ENCODE results near the gene MBD3.
A peak's percentile ranks its signal among the peaks of the same experiment; 100 is the strongest.

MBD3 gene

DNA sequence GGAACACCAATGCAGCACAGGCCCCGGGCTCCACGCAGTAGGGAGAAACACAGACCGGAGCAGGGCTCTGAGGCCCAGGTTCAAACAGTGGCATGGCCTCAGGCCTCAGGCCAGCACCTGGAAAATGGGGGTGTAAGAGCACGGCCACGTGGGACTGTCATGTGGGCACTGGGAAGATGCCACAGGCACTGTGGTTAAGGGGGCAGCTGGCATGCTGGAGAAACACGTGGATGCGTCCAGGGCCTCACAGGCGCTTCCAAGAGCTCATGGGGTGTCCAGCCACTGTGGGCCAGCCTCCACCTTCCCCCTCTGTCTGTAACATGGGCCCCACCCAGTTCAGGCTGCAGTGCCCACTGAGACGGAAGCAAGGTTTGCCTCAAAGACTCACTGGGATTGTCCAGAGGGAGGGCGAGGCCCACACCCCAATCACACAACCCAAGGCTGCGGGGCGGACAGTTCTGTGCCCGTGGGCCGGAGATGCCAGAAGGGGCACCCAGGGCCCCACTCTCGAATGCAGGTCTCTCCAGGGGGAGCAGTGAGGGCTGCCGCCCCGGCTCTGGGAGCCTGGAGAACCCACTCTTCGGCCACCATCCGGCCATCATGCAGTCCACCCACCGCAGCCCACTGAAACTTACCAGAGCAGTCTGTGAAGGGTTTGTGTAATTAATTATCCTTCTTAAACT lies 6.3 kb upstream of the MBD3 start:
- no peak for DNase-seq (ENCODE audit: low read depth)

DNA sequence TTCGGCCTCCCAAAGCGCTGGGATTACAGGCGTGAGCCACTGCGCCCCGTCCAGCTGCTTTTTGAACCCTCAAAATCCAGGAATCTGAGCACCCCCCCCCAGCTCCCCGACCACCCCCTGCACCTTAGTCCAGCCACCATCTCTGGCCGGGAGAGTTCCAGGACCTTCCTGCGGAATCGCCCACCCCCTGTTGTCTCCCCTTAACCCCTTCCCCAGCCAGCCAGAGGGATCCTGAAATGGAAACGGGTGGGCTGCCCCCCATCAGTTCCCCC lies 772 bp upstream of the MBD3 start:
- DNase-seq (ENCODE audit: low read depth): no peak

DNA sequence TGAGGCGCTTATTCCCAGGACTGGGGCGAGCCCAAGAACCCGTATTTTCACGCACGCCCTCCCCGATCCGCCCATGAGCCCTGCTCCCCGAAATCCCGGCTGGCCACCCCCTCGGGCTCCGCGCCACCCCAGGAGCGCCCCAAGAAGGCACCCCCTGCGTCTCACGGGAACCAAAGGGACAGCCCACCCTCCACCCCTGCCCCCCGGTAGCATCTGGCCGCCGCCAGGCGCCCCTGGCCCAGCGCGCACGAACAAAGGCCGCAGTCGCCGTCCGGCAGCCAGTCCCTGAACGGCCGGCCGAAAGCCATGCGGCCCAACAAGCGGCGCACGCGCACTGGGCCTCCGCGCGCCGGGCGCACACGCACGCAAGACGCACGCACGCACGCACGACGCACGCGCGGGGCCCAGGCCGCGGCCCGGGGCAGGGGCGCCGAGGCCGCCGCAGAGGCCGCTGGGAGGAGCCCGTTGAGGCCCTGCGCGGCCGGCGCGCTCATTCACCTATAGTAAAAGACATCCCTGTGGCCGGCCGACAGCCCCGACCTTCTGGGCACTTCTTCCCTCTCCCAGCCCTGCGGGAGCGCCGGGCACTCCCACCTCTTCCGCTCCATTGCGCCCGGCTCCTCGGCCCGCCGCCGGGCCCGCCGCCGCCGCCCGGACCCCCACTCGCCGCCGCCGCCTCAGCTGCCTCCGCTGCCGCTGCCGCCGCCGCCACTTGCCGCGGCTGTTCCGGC lies 476 bp downstream of the MBD3 start:
- peak; percentile 80 for DNase-seq (ENCODE audit: low read depth)

DNA sequence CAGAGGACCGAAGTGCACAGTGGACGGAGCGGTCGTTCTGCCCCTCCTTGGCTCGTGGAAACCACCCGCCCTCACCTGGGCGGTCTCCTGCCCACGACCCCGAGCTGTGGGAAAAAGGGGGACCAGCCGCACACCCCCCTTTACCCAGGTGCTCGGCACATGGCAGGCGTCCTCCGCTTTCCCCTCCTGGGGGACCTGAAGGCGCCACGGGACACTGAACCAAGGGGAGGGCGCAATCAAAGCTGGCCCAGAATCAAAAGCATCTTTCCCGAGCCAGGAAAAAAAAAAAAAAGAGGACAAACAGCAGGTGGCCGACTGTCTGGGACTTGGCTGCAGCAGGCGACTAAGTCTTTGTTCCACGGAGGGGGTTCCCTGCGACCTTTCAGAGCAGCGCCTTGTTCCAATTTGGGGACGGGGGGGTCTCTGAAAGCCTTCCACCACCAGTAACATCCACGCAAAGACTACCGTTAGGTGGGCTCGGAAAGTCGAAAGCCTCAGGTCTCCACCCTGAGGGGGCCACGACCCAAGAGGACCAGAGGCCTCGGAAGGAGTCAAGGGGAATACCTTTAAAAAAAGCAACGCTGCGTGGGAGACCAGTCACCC lies 1.1 kb downstream of the MBD3 start:
- DNase-seq (ENCODE audit: low read depth): no peak

DNA sequence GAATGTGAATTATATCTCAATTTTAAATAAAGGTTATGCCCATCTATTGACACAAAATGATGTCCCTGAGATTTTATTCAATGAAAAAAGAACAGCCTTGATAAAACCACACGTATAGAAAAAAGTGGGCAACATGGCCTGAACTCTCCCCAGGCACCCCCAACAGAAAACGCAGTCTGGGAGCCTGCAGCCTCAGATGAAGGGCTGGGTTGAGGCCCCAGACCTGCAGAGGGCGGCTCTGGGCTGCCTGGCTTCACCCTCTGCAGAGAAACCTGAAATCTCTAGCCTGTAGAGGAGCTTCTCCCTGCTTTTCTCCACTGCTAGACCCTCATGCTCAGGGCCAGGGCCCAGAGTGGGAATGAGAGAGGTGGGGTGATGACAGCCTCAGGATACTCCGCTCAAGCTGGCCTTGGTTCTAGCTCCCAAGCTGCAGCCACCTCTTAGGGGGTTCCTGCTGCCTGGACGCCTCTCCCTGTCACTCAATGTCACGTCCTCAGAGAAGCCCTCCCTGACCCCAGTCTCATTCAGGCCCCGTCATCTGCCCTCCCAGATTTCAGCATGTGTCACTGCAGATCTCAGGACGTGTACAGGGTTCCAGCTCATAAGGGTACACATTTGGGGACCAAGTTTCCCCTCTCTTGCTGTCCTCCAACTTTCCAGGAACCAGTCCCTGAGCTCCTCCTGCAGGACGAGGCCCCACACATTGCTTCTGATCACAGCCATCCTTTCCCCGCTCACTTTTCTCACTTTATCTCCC lies 1.8 kb downstream of the MBD3 start:
- no peak for DNase-seq (ENCODE audit: low read depth)

DNA sequence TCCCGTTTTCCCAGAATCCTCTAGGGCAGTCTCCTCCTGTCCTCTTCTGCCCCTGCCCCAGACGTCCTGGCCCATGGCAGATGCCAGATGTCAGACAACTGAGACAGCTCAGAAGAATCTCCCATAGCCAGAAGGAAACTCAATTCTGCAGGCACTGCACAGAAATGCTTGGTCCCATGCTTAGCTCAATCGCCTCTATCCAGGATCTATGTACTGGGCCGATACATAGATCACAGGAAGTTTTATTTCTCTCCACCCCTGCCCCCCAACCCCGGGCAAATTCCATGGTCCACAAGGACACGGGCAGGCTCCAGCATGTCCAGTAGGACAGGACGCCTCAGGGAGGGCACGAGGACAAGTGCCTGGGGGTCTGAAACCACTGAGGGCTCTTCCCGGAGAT lies 4.8 kb downstream of the MBD3 start:
- no peak for DNase-seq (ENCODE audit: low read depth)

DNA sequence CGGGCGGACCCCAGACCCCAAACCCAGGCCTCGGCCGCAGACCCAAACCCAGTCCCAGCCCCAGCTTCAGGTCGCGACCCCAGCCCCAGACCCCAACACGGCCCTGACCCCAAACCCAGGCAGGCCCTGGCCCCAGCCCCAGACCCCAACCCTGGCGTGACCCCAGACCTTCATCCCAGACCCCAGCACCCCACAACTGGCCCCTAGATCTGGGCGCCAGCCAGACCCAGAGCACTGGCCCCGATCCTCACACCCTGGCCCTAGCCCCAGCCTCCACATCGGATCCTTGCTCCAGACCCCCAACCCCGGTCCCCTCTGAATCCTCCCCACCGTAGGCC lies 7.5 kb downstream of the MBD3 start:
- DNase-seq (ENCODE audit: low read depth): no peak

DNA sequence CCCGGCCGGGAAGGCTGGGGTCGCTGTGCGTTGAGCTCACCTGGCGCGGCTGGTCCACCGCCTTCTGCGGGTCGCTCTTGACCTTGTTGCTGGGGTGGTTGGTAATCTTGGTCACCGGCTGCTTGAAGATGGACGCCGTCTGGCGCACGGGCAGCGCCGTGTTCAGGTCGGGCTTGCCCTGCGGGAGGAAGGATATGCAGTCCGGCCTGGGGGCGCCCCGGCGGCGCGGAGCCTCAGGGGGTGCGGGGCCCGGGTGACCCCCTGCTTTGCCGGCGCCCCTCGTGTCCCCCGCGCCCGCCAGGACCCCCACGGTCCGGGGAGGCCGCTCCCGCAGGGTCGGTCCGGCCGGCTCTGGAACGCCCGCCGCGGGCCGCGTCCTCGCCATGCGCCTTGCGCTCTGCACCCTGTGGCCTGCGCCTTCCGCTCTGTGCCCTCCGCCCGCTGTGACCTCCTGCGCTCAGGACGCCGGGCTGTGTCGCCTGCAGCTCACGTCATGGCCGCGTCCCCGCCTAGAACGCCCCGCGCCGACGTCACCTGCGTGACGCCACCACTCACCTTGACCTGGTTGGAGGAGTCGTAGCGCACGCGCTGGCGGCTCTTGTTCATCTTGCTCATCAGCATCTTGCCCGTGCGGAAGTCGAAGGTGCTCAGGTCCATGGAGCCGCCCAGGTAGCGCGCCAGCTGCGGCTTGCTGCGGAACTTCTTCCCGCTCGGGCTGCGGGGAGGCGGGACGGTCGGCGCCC lies 8.0 kb downstream of the MBD3 start:
- no peak for DNase-seq (ENCODE audit: low read depth)

DNA sequence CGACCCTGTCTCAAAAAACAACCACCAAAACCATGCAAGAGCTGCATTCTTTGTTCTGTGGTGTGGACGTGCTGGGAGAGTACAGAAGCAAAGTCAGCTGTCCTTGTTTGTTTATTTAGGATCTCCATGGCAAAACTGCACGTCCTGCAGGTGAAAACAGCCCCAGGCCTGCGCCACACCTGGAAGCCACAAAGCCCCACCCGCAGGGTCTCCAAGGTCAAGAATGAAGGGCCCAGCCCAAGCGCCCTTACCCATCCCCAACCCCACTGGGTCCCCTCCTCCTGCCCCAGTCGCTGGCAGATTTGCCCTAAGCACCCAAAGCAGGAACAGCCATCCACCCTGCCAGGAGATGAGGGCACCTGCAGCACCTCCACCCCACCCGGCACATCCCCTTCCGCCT lies 10.5 kb downstream of the MBD3 start:
- no peak for DNase-seq (ENCODE audit: low read depth)

DNA sequence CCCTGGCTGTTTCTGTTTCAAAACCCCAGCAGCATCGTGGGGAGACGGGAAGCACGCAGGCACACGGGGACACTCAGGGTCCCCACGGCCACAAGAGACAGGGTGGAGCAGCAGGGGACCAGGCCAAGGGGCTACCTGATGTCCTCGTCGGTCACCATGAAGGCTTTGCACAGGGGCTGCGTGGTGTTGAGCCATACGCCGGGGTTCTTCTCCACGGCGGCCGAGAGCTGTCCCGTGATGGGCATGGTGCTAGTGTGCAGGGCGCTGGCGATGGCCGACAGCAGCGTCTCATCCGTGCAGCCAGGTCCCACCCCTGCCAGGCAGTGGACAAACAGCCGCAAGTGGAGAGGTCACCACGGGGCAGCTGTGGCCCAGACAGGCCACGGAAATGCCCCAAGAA lies 11.7 kb downstream of the MBD3 start:
- no peak for DNase-seq (ENCODE audit: low read depth)

DNA sequence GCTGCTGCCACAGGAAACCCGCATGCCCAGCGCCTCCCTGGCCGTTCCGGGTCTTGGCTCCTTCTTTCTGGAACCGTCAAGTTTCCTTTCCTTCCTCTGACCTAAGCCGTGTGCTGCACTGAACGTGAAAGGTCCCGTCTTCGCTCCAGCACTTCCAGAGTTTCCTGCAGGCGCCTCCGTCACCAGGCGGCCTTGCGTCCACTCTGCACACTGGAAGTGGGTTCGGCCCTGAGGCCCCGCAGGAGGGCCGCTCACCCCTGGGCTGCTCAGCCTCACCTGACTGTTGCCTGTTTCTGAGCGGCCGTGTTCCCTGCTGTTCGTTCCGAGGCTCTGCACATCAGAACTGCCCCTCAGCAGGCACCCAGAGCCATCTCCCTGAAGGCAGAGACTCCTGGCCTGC lies 12.3 kb downstream of the MBD3 start:
- DNase-seq (ENCODE audit: low read depth): no peak

DNA sequence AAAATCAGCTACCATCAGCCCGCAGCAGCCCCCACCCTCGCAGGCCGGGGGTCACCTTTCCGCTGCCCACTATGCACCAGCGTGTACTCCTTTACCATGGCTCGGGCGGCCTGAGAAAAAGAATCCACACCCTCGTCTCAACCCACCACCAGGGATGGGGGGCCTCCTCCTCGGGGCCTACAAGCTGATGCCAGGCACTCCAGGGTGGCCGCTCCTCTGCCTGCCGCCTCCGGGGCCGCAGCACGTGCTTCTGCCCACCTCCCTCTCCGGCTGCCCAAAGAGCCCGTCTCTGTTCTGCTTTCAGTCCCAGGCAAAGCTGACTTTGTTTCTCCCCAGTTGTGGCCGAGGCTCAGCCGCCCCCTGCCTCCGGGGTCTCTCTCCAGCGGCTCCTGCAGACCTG lies 13.4 kb downstream of the MBD3 start:
- no peak for DNase-seq (ENCODE audit: low read depth)

DNA sequence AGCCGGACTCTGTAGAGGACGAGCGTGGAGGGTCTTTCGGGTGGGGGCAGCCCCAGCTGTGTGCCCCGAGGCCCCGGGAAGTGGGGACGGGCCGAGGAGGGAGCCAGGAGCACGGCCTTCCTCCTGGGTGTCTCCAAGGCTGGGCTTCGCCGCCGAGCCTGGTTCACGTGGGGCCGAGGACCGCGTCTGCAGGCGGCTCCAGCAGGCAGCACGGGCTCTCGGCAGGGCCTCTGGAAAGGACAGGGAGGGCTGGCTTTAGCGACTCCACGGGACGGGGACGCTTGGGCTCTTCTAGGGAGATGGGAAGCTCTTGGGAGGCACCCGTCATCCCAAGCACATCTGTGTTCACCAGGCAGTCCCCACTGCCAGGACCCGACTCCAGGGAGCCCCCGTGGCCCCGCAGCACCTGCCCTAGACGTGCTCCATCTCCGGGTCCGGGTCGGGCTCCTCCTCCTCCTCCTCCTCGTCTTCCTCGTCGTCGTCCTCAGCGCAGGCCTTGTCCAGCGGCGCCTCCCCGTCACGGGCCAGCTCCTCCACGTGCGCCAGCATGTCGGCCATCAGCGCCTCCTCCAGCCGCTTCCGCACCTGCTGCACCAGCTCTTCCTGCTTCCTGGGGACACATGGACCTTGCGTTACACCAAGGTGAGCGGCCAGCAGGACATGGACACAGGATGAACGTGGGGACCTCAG lies 14.6 kb downstream of the MBD3 start:
- DNase-seq (ENCODE audit: low read depth): no peak

DNA sequence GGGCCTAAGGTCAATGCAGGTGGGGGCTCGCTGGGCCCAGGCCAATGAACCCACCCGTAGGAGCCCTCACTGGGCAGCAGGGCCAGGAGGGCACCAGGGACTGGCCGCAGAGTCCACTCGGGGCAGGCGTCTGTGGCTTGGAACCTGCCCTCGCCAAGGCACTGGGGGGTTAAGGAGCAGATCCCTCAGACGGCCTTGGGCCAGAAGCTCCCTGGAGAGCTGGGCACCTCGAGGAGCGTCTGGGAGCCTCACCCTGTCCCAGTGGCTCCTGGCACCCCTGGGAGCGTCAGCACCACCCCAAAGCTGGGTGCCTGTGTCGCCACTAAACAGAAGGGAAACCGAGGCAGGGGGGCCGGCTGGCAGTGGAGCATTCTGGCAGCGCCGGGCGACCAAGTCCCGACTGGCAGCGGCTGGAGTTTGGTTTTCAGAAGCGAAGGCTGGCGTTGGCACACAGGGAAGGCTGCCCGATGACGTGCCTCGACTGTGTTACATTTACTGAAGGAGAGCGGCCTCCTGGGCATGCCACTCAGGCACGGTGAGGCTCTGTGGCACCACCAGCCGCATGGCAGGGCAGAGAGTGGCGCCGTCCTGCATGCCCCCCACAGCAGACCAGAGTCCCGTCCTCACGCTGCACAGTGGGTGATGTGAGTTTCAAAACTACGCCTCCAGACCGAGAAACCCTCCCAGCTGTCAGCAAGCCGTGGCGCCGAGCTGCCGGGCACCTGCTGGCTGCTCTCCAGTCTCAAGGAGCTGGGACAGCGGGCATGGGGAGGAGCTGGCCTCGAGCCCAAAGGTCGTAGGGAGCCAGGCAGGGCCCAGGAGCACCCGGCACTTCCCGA lies 15.4 kb downstream of the MBD3 start:
- no peak for DNase-seq (ENCODE audit: low read depth)

DNA sequence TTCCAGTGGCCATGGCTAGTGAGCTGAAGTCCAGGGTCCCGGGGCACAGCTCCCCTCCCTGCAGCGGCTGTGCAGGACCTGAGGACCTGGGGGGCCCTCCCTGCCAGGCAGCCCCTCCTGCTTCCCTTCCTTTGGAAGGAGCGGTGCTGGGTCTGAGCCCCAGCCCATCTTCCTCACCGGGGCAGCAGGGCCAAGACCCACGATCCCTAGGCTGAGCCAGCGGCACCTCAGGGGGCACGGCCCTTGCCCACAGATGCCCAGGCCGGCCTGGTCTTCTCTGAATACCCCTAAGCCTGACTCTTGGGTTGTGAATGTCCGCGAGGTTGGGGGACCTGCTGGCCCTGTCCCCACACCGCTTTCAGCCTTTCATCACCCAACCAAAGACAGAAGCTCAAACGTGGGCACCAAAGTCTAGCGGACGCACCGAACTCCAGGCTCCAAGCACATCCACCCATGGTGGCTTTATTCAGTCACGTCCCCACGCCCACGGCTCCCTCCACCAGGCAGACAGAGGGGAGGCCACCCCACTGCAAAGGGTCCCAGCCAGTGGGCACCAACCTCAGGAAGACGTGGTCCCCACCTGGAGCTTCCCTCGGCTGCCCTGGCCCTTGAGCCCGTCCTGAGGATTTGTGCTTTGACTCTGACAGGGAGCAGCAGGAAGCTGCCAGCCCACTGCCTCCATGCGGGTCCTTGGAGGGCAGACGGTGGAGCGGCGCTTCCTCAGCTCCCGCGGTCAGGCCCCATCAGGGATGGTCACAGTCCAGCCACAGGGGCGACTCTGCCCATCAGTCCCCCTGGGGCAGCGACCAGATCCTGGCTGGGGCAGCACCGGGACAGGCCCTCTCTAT lies 16.2 kb downstream of the MBD3 start:
- DNase-seq (ENCODE audit: low read depth): no peak

DNA sequence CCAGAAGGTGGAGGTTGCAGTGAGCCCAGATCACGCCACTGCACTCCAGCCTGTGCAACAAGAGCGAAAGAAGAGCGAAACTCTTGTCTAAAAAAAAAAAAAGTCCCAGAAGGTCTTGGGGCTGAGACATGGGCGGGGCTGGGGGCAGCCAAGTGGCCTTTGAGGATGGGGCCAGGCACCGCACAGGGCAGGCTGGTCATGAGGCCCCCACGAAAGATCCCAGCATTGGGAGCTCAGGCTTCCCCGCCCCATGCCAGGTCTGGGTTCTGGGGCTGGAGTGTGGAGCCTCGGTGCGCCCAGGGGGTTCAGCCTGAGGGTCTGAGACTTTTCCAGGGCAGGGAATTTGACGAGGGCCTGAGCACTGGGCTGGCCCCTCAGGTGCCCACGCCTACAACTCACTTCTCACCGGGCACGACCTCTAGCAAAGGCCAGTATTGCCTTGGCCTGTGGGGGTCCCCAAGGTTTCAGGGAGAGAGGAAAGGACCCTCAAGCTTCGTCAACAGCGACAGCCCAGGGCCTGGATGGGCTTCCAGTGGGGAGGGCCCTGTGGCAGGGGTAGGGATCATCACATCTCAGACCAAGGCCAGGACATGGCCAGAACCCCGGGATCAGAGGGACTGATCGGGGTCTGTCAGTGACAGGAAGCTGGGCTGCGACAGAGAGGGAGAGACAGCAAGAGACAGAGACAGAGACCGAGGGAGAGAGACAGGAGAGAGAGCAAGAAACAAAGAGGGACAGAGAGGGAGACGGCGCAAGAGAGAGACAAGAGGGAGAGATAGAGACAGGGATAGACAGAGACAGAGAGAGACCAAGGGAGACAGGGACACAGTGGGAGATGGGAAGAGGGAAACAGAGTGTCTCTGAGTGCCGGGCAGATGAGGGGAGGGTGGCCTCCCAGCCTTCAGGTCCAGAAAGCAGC lies 17.1 kb downstream of the MBD3 start:
- no peak for DNase-seq (ENCODE audit: low read depth)

DNA sequence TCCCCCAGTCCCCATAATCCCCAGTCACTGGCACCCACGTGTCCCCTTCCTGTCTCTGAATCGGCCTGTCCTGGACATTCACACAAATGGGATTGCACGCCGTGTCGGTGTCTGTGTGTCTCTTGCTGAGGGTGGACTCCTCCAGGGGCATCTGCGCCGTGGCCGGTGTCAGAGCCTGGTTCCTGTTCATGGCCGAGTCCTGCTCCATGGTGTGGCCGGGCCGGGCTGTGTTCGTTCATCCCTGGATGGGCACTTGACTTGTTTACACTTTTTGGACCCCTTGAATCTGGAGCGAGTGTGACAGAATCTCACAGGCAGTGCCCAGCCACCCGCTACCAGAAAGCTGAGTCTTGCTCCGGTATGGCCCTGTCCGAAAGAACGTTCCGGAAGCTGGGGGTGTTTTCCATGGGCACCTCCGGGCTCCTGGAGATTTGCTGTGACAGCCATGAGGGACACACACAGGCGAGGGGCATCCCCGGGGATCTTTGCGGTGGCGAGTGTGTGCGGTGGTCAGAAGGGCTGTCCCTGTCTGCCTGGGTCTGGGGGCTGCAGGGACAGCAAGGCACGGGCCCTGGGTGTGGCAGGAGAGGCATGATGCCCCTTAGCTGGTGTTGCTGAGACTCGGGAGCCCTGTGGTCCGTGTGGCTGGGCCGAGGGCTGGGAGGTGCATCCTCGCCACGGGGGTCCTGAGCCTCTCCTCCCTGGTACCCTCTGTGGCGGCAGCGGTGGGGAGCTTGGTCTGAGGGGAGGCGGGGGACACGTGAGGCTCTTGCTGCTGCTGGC lies 18.1 kb downstream of the MBD3 start:
- DNase-seq (ENCODE audit: low read depth): no peak

DNA sequence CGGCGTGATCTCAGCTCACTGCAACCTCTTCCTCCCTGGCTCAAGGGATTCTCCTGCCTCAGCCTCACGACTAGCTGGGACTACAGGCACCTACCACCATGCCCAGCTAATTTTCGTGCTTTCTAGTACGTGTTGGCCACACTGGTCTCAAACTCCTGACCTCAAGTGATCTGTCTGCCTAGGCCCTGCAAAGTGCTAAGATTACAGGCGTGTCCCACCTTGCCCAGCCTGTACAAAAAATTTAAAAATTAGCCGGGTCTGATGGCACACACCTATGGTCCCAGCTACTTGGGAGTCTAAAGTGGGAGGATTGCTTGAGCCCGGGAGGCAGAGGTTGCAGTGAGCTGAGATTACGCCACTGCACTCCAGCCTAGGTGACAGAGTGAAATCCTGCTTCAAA lies 19.9 kb downstream of the MBD3 start:
- no peak for DNase-seq (ENCODE audit: low read depth)
